Transverse colon (tissue), 4 donors: ENCODE results near the gene ARSG. TPM values are rescaled to one million over a fixed set of nuclear protein-coding genes. Genes with fewer than 3 reads are reported as not detected.

Source experiments
- DNase-seq: peaks from one replicate; pipeline ENCODE4 v3.0.0-alpha.2; 2019
- H3K27ac ChIP-seq, 4 donors: fragments of 200-600 bp; sonication (generic); 2 replicates each; pipeline ENCODE4 v1.5.1; 2016 to 2018; ENCODE audit warnings: inconsistent platforms in 4 of 4
- H3K27me3 ChIP-seq: fragments of 200-600 bp; sonication (generic); 2 replicates; pipeline ENCODE4 v1.5.1; 2017; ENCODE audit warnings: inconsistent platforms
- H3K36me3 ChIP-seq, 4 donors: fragments of 200-600 bp; sonication (generic); 2 replicates each; pipeline ENCODE4 v1.5.1; 2017 to 2019; ENCODE audit warnings: inconsistent platforms in 4 of 4
- H3K4me1 ChIP-seq, 4 donors: fragments of 200-600 bp; sonication (generic); 2 replicates each; pipeline ENCODE4 v1.5.1; 2017 to 2020; ENCODE audit warnings: inconsistent platforms in 4 of 4
- H3K4me3 ChIP-seq, 4 donors: fragments of 200-600 bp; sonication (generic); 1 replicate in 1 of 4; 2 replicates in 3 of 4; pipeline versions ENCODE4 v1.5.1 to v1.6.1; 2017 to 2019; ENCODE audit warnings: inconsistent platforms in 4 of 4
- H3K9me3 ChIP-seq, 2 donors: fragments of 200-600 bp; sonication (generic); 2 replicates each; pipeline ENCODE4 v1.5.1; 2017 to 2019; ENCODE audit warnings: inconsistent platforms in 2 of 2
- EP300 ChIP-seq: sonication (generic); formaldehyde crosslinking; IDR thresholded peaks from one replicate; pipeline ENCODE4 v1.6.1; 2017; ENCODE audit warnings: antibody characterized with exemption, low read depth
- POLR2A ChIP-seq: fragments of 450-650 bp; IDR thresholded peaks from one replicate; pipeline ENCODE4 v1.6.1; 2016; ENCODE audit warnings: antibody characterized with exemption, mild to moderate bottlenecking, moderate library complexity
- POLR2AphosphoS5 ChIP-seq, 3 donors: sonication (generic); formaldehyde crosslinking; IDR thresholded peaks; one replicate each; pipeline ENCODE4 v1.6.1; 2016; ENCODE audit warnings: antibody characterized with exemption in 3 of 3
- WGBS, 2 donors: methylation state at CpG; one replicate each; pipeline ENCODE4 v1.1.5; 2018; ENCODE audit warnings: low coverage in 1 of 2; 5-methylcytosine and 5-hydroxymethylcytosine counted together
- in situ Hi-C, 4 donors: fragments of 200-750 bp; cut with MboI; loops; one replicate each; pipeline versions ENCODE4 v1.15.0 to v1.15.1; 2017; ENCODE audit warnings: low sequenced_read_pairs in 3 of 4, low pct_ligation_motif_present in 1 of 4, low pct_unique_long_range_greater_than_20kb in 1 of 4
- intact Hi-C: fragments of 100-400 bp; cut with DNase I; formaldehyde crosslinking; loops from one replicate; pipeline ENCODE4 v1.15.1; 2023; ENCODE audit warnings: low total_unique reads
- total RNA-seq, 4 donors: library from RNA; depleted of rRNA; stranded (reverse); fragments of >200 nt; gene quantifications; one replicate each; pipeline ENCODE4 v1.1.0, GENCODE V29; 2016
- TF ChIP-seq, protein P1 (sequence below), 5 experiments: fragments of 200-600 bp in 3 of 5; fragments of 450-650 bp in 2 of 5; sonication (generic) in 3 of 5; IDR thresholded peaks; 1 replicate in 2 of 5; 2 replicates in 3 of 5; pipeline ENCODE4 v1.5.1; 2016 to 2017; ENCODE audit warnings: antibody characterized with exemption in 5 of 5, inconsistent platforms in 3 of 5, mild to moderate bottlenecking in 2 of 5, moderate library complexity in 1 of 5

ARSG gene
- total RNA-seq, 4 donors from 2014 or later, result 0.41 to 4.4 (median 1.6) TPM; not detected in 1

DNA sequence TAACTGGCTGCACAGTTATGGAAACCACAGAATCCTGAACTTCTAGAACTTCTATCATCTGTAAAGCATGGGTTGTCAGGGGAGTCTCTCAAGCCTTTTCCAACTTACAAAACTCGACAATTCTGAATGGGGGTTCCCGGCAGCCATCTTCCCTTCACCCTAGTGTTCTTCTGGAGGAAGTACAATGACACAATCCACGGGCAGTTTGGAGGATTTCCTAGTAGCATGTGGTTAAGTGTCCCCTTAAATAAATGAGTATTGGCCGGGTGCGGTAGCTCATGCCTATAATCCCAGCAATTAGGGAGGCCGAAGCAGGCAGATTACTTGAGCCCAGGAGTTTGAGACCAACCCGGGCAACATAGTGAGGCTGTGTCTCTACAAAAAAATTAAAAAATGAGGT is 2.5 kb upstream of the ARSG start:
- Histone ChIP-seq H3K9me3 (no peaks in the 10 kb centered on the region), H3K27ac (no peak overlapping the region), H3K4me1 (peaks cover 0 to 28% (median 23%) of the 10 kb centered on the region in 4 donors), H3K4me3 (no peak overlapping the region), H3K36me3 (no peaks in the 10 kb centered on the region), H3K27me3 (peaks cover 53% of the 10 kb centered on the region)
- peak; percentile 11 for DNase-seq
- in situ Hi-C loops, result no loop called here
- intact Hi-C loops, result no loop called here
- no peak for TF ChIP-seq EP300
- TF ChIP-seq POLR2A, result no peak
- no peak for TF ChIP-seq POLR2AphosphoS5 (IDR thresholded peaks at IDR 0.05)
- TF ChIP-seq, protein P1, sequence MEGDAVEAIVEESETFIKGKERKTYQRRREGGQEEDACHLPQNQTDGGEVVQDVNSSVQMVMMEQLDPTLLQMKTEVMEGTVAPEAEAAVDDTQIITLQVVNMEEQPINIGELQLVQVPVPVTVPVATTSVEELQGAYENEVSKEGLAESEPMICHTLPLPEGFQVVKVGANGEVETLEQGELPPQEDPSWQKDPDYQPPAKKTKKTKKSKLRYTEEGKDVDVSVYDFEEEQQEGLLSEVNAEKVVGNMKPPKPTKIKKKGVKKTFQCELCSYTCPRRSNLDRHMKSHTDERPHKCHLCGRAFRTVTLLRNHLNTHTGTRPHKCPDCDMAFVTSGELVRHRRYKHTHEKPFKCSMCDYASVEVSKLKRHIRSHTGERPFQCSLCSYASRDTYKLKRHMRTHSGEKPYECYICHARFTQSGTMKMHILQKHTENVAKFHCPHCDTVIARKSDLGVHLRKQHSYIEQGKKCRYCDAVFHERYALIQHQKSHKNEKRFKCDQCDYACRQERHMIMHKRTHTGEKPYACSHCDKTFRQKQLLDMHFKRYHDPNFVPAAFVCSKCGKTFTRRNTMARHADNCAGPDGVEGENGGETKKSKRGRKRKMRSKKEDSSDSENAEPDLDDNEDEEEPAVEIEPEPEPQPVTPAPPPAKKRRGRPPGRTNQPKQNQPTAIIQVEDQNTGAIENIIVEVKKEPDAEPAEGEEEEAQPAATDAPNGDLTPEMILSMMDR (IDR thresholded peaks at IDR 0.05), result no peak
- 58 to 62% methylated on average over 3 to 7 of the region's 7 CpGs for WGBS, 2 donors

DNA sequence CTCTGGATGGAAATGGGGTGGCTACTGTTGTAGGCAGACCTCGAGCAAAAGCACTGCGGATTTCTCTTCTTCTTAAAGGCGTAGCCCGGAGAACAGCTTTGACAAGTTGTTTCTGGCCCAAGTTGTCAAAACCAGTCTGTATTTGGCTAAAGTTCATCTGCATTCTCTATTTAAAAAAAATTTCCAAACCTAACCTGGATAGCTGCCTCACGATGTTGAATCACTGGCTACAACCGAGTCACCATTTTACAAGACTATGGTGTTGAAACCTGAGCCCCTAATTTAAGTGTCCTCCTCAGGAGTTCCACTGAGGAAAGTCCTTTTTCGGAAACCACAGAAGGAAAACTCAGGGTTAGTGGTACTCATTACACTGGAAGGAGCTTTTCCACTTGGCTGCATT is 1.8 kb upstream of the ARSG start:
- H3K36me3 ChIP-seq, result no peaks in the 10 kb centered on the region
- 71 to 74% methylated on average over 1 to 7 of the region's 7 CpGs for WGBS, 2 donors
- TF ChIP-seq, protein P1 (IDR thresholded peaks at IDR 0.05), result no peak
- TF ChIP-seq EP300 (no peak), POLR2AphosphoS5 (IDR thresholded peaks at IDR 0.05) (no peak), POLR2A (no peak)
- intact Hi-C loops (no loop called here), in situ Hi-C loops (no loop called here)
- H3K27ac ChIP-seq, result no peak overlapping the region
- H3K27me3 ChIP-seq, result peaks cover 60% of the 10 kb centered on the region
- no peak overlapping the region for H3K4me3 ChIP-seq
- H3K9me3 ChIP-seq, result no peaks in the 10 kb centered on the region
- no peak for DNase-seq
- peaks cover 0 to 28% (median 23%) of the 10 kb centered on the region in 4 donors for H3K4me1 ChIP-seq

DNA sequence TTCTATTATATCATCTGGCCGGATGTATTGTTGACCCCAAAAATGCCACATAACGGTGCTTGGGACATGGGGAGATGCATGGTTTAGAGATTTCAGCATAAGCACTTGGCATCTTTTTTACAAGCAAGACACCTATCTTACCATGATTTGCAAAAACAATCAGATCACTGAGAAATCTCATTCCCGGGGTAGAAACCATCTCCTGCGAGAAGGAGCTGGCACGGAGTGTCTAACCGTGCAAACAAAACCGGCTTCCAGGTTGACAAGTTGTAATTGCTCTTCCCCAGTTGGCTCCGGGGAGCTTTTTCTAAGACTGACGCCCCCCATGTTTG is 1.4 kb upstream of the ARSG start:
- Histone ChIP-seq H3K36me3 (no peaks in the 10 kb centered on the region), H3K9me3 (no peaks in the 10 kb centered on the region), H3K4me1 (peaks cover 0 to 28% (median 23%) of the 10 kb centered on the region in 4 donors), H3K4me3 (peak overlapping the region in 3 of 4 donors; percentile 37 to 57 (median 52)), H3K27ac (peak overlapping the region in 2 of 4 donors; percentile 77 to 81), H3K27me3 (peaks cover 64% of the 10 kb centered on the region)
- intact Hi-C loops, result no loop called here
- DNase-seq, result no peak
- in situ Hi-C loops, result no loop called here
- WGBS, 2 donors, result 14 to 22% methylated on average over 7 to 9 of the region's 9 CpGs
- TF ChIP-seq, protein P1 (IDR thresholded peaks at IDR 0.05), result no peak
- TF ChIP-seq POLR2A, result no peak

DNA sequence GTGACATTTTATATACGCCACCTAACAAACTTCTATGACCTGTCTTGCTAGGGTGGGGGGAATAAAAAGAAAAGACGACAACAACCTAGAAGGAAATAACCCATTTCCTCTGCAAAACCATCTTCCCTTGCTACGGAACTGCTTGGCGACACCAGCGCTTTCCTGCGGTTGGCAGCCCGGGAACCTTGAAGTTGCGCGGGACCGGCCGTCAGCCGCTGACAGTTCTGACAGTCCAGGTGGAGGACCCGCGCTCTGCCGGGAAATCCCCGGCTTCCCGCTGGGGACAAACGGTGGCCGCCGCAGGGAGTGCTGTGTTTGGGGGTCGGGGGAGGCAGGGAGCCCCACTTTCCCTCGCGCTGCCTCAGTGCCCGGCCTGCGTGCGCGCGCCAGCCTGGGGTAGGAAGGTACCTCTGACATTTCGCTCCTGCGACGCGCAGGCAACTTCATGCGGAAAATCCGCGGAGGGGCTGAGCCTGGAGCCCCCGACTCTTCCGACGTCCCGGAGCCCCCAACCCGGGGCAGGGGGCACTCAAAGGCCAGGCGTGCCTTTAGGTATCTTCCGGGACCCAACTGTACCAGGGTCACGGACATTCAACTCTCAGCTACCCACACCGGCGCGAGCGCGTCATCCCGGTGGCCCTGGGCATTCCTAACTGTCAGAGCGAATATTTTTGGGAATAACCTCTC is 884 bp upstream of the ARSG start:
- Histone ChIP-seq H3K27me3 (peaks cover 69% of the 10 kb centered on the region), H3K4me1 (peaks cover 0 to 28% (median 23%) of the 10 kb centered on the region in 4 donors), H3K9me3 (no peaks in the 10 kb centered on the region), H3K27ac (peak overlapping the region; percentile 71 to 81 (median 75)), H3K4me3 (peak overlapping the region in 3 of 4 donors; percentile 37 to 57 (median 52)), H3K36me3 (no peaks in the 10 kb centered on the region)
- WGBS, 2 donors, result 0 to 9% methylated on average over 5 to 38 of the region's 50 CpGs
- intact Hi-C loops, result no loop called here
- in situ Hi-C loops, result no loop called here
- DNase-seq, result peak; percentile 54
- TF ChIP-seq POLR2AphosphoS5 (IDR thresholded peaks at IDR 0.05), result no peak
- no peak for TF ChIP-seq POLR2A
- no peak for TF ChIP-seq EP300
- TF ChIP-seq, protein P1 (IDR thresholded peaks at IDR 0.05), result no peak
